ENCODE measurements around the gene BIRC5.

The BIRC5 gene

GRCh38 chr17:78214016-78214705 is at the start of gene BIRC5:
Gene BIRC5 (plus strand): TSS chr17:78214253. CDS start chr17:78214317, 64 bp downstream.
- Histone ChIP-seq H3K36me3 (replicated peaks) (no peaks in the 10 kb centered on the region), H3K27me3 (replicated peaks) (no peaks in the 10 kb centered on the region), H3K4me3 (ENCODE audit: low read depth, low read length) (peak within 1 kb of the TSS; percentile 89), H3K27ac (peak within 1 kb of the TSS; percentile 6)
- TF ChIP-seq CTCF (IDR thresholded peaks at IDR 0.05; ENCODE audit: low read depth, low read length, missing control alignments) = no peak
- in situ Hi-C loops (cut with HindIII; ENCODE audit: low pct_ligation_motif_present, low sequenced_read_pairs) = no loop called here
- DNase-seq = peak; percentile 63

- DNase-seq = no peak
- in situ Hi-C loops (cut with HindIII; ENCODE audit: low pct_ligation_motif_present, low sequenced_read_pairs) = no loop called here
- no peak for TF ChIP-seq CTCF (IDR thresholded peaks at IDR 0.05; ENCODE audit: low read depth, low read length, missing control alignments)
- Histone ChIP-seq H3K27me3 (replicated peaks) (no peaks in the 10 kb centered on the region), H3K4me3 (ENCODE audit: low read depth, low read length) (no peak overlapping the region), H3K36me3 (replicated peaks) (no peaks in the 10 kb centered on the region), H3K27ac (no peak overlapping the region)
Measured at GRCh38 chr17:78164748-78165607, 49.1 kb upstream of the BIRC5 start.

GRCh38 chr17:78166416-78166815 is 47.6 kb upstream of the BIRC5 start:
- TF ChIP-seq CTCF (IDR thresholded peaks at IDR 0.05; ENCODE audit: low read depth, low read length, missing control alignments) = no peak
- no peaks in the 10 kb centered on the region for H3K36me3 ChIP-seq (replicated peaks)
- DNase-seq = no peak
- H3K27me3 ChIP-seq (replicated peaks) = no peaks in the 10 kb centered on the region
- no peak overlapping the region for H3K4me3 ChIP-seq (ENCODE audit: low read depth, low read length)
- in situ Hi-C loops (cut with HindIII; ENCODE audit: low pct_ligation_motif_present, low sequenced_read_pairs) = no loop called here
- H3K27ac ChIP-seq = no peak overlapping the region

GRCh38 chr17:78168242-78168902 is 45.7 kb upstream of the BIRC5 start, which contains the start of gene SYNGR2:
Gene SYNGR2 (plus strand): TSS chr17:78168581. CDS start chr17:78168617, 36 bp downstream.
- TF ChIP-seq CTCF (IDR thresholded peaks at IDR 0.05; ENCODE audit: low read depth, low read length, missing control alignments) = no peak
- in situ Hi-C loops (cut with HindIII; ENCODE audit: low pct_ligation_motif_present, low sequenced_read_pairs) = no loop called here
- Histone ChIP-seq H3K4me3 (ENCODE audit: low read depth, low read length) (peak within 1 kb of the TSS; percentile 40), H3K36me3 (replicated peaks) (no peaks in the 10 kb centered on the region), H3K27ac (no peak within 1 kb of the TSS), H3K27me3 (replicated peaks) (no peaks in the 10 kb centered on the region)
- peak; percentile 18 for DNase-seq

- DNase-seq = peak; percentile 33
- in situ Hi-C loops (cut with HindIII; ENCODE audit: low pct_ligation_motif_present, low sequenced_read_pairs) = no loop called here
- Histone ChIP-seq H3K4me3 (ENCODE audit: low read depth, low read length) (peak overlapping the region; percentile 40), H3K36me3 (replicated peaks) (no peaks in the 10 kb centered on the region), H3K27ac (no peak overlapping the region), H3K27me3 (replicated peaks) (no peaks in the 10 kb centered on the region)
- no peak for TF ChIP-seq CTCF (IDR thresholded peaks at IDR 0.05; ENCODE audit: low read depth, low read length, missing control alignments)
Measured at GRCh38 chr17:78168903-78169793, 44.9 kb upstream of the BIRC5 start.

Data from brain microvascular endothelial cell (primary cell).